ENCODE measurements around the gene VPS13D. TPM values are rescaled to one million over a fixed set of nuclear protein-coding genes. Genes with fewer than 3 reads are reported as not detected.

VPS13D gene
- total RNA-seq, 1 experiment from 2014 or later = 20.2 TPM

DNA sequence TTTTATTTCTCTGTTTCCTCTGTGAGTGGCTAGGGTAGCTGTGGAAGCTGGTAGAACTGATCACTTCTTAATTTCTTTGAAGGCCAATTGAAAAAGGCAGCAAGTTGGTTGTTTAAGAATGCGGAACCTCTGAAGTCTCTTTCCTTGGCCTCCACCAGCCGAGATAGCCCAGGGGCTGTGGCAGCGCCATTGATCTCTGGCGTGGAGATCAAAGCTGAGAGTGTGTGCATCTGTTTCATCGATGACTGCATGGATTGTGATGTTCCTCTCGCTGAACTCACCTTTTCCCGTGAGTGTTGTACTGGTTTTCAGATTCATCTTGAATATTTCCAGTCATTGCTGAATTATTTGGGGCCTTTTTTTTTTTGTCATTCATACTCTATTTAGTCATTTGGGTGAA, 97.7 kb downstream of the VPS13D start:
- no peak overlapping the region for H3K4me2 ChIP-seq (ENCODE audit: insufficient read depth, insufficient read length, low read length)

More for the DNA sequence above, 97.7 kb downstream of the VPS13D start:
- Histone ChIP-seq H3K23ac (ENCODE audit: insufficient read length, low read depth, low read length) (no peak overlapping the region), H3K27ac (ENCODE audit: insufficient read length, low read depth, low read length) (no peak overlapping the region), H3K27me3 (ENCODE audit: insufficient read depth, low read length) (no peaks in the 10 kb centered on the region), H4K8ac (replicated peaks; ENCODE audit: insufficient read length, low read depth, low read length) (no peak overlapping the region), H3T11ph (ENCODE audit: low read length) (no peak overlapping the region), H3K14ac (ENCODE audit: insufficient read depth, low read length) (no peak overlapping the region), H2BK20ac (ENCODE audit: low read depth, low read length, poor library complexity, severe bottlenecking) (no peak overlapping the region), H2AFZ (ENCODE audit: low read length) (no peak overlapping the region), H2BK12ac (ENCODE audit: insufficient read length, low read depth, low read length) (no peak overlapping the region), H3K4ac (ENCODE audit: low read depth, low read length) (no peak overlapping the region), H3K18ac (ENCODE audit: insufficient read length, low read depth, low read length) (no peak overlapping the region), H3K4me1 (ENCODE audit: insufficient read depth, low read length) (no peaks in the 10 kb centered on the region), H2BK15ac (ENCODE audit: low read depth, low read length) (no peak overlapping the region), H3K23me2 (ENCODE audit: insufficient read length, low read depth, low read length, poor library complexity, severe bottlenecking) (no peaks in the 10 kb centered on the region), H2BK5ac (ENCODE audit: insufficient read length, low read length) (no peak overlapping the region), H2BK120ac (ENCODE audit: low read depth, low read length, poor library complexity, severe bottlenecking) (no peak overlapping the region), H4K5ac (ENCODE audit: insufficient read length, low read depth, low read length) (no peak overlapping the region), H3K9ac (ENCODE audit: extremely low read depth, insufficient read length, low read length) (no peak overlapping the region), H3K79me1 (ENCODE audit: insufficient read depth, low read depth, low read length, poor library complexity, severe bottlenecking) (no peaks in the 10 kb centered on the region), H3K9me3 (ENCODE audit: control insufficient read depth, low read depth, low read length) (no peaks in the 10 kb centered on the region), H4K91ac (ENCODE audit: insufficient read length, low read depth, low read length) (no peak overlapping the region), H2AK5ac (ENCODE audit: insufficient read length, low read length) (no peak overlapping the region), H4K20me1 (ENCODE audit: control insufficient read depth, insufficient read depth, insufficient read length) (no peaks in the 10 kb centered on the region), H3K56ac (ENCODE audit: insufficient read length, low read depth, low read length) (no peak overlapping the region), H3K79me2 (ENCODE audit: insufficient read depth, low read length) (no peaks in the 10 kb centered on the region)
- peaks cover 5 to 28% (median 18%) of the 10 kb centered on the region in 3 experiments; a peak in 6 of 7 replicates for H3K36me3 Mint-ChIP-seq (ENCODE audit: insufficient read depth in 1 of 3, low read depth in 3 of 3)
- H3K4me1 Mint-ChIP-seq = no peaks in the 10 kb centered on the region
- no peaks in the 10 kb centered on the region for H3K9me3 Mint-ChIP-seq
- H3K4me3 Mint-ChIP-seq = no peak overlapping the region
- TF ChIP-seq, protein P1, sequence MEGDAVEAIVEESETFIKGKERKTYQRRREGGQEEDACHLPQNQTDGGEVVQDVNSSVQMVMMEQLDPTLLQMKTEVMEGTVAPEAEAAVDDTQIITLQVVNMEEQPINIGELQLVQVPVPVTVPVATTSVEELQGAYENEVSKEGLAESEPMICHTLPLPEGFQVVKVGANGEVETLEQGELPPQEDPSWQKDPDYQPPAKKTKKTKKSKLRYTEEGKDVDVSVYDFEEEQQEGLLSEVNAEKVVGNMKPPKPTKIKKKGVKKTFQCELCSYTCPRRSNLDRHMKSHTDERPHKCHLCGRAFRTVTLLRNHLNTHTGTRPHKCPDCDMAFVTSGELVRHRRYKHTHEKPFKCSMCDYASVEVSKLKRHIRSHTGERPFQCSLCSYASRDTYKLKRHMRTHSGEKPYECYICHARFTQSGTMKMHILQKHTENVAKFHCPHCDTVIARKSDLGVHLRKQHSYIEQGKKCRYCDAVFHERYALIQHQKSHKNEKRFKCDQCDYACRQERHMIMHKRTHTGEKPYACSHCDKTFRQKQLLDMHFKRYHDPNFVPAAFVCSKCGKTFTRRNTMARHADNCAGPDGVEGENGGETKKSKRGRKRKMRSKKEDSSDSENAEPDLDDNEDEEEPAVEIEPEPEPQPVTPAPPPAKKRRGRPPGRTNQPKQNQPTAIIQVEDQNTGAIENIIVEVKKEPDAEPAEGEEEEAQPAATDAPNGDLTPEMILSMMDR (conservative IDR thresholded peaks at IDR 0.05) = no peak
- H3K27me3 Mint-ChIP-seq (ENCODE audit: low read depth) = no peaks in the 10 kb centered on the region
- no peak overlapping the region for H3K27ac Mint-ChIP-seq
- no peak for DNase-seq
- WGBS (ENCODE audit: extremely low coverage, insufficient read length, low lambda C conversion rate) = no CpG with 5 or more reads among the region's 7 CpGs

Data from H9 (cell line).